Mucosa of descending colon (tissue), 3 donors: ENCODE data around the gene SVOP. TPM values are rescaled to one million over a fixed set of nuclear protein-coding genes. Genes with fewer than 3 reads are reported as not detected.

Source experiments
- ATAC-seq: fragments of 200-7000 bp; cut with Tn5 transposase; one replicate; pipeline ENCODE4 v1.9.1; 2020; ENCODE audit warnings: mild to moderate bottlenecking, moderate library complexity
- DNase-seq, 3 donors: peaks; one replicate each; pipeline ENCODE4 v3.0.0-alpha.2; 2020
- H3K36me3 ChIP-seq: fragments of 200-600 bp; one replicate; pipeline ENCODE4 v1.8.0; 2021; ENCODE audit warnings: low read depth, mild to moderate bottlenecking
- H3K4me1 ChIP-seq: fragments of 200-600 bp; one replicate; pipeline ENCODE4 v1.8.0; 2021; ENCODE audit warnings: low read depth, mild to moderate bottlenecking
- H3K4me3 ChIP-seq: fragments of 200-600 bp; one replicate; pipeline ENCODE4 v1.8.0; 2021; ENCODE audit warnings: mild to moderate bottlenecking
- H3K9me3 ChIP-seq: fragments of 200-600 bp; one replicate; pipeline ENCODE4 v1.8.0; 2021; ENCODE audit warnings: mild to moderate bottlenecking
- intact Hi-C, 2 donors: fragments of 100-400 bp; cut with DNase I in 1 of 2; cut with micrococcal nuclease in 1 of 2; formaldehyde crosslinking; loops; one replicate each; pipeline versions ENCODE4 v1.11.0 to v1.11.1; 2022; cut with DNase I, micrococcal nuclease
- total RNA-seq, 3 donors: library from RNA; stranded (reverse); fragmentation: NEBNext Ultra II Directional in 2 of 3; extraction: Animal tissue kit (Norgen Biotek cat#: 25700) in 2 of 3; gene quantifications; one replicate each; pipeline versions ENCODE4 v1.2.1 to v1.2.4, GENCODE V29; 2021 to 2023
- TF ChIP-seq, protein P1 (sequence below): fragments of 200-600 bp; IDR thresholded peaks from one replicate; pipeline ENCODE4 v1.8.0; 2022; ENCODE audit warnings: antibody characterized with exemption, mild to moderate bottlenecking
- donor health status: DM: no; HTN: no; CAD: no; lungs with moderate emphysema.
- donor health status: DM: no; HTN: no; CAD: no.
- donor health status: DM: no; HTN: yes; CAD: no.

SVOP gene
- total RNA-seq, 3 donors from 2014 or later, result 0.26 to 1.7 (median 0.31) TPM

DNA sequence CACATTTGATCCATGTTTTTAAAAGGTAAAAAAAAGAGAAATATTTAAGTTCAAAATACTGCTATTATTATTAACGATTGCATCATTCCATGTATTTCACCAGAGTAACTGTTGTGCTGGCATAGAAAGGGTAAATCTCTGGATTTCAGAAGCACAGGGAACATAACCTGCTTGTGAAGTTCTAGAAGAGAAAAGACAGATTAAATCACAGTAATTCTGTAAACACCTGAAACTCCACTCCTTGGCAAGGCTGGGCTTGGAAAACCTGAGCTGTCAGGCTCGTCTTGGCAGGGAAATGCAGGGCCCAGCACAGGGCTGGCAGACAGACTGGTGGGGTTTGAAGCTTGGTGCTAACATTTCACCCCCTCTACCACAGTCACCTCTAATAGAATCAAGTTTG lies 35.1 kb downstream of the SVOP start:
- no peak overlapping the region for H3K4me3 ChIP-seq
- no peak for DNase-seq
- intact Hi-C loops, result no loop called here
- TF ChIP-seq, protein P1, sequence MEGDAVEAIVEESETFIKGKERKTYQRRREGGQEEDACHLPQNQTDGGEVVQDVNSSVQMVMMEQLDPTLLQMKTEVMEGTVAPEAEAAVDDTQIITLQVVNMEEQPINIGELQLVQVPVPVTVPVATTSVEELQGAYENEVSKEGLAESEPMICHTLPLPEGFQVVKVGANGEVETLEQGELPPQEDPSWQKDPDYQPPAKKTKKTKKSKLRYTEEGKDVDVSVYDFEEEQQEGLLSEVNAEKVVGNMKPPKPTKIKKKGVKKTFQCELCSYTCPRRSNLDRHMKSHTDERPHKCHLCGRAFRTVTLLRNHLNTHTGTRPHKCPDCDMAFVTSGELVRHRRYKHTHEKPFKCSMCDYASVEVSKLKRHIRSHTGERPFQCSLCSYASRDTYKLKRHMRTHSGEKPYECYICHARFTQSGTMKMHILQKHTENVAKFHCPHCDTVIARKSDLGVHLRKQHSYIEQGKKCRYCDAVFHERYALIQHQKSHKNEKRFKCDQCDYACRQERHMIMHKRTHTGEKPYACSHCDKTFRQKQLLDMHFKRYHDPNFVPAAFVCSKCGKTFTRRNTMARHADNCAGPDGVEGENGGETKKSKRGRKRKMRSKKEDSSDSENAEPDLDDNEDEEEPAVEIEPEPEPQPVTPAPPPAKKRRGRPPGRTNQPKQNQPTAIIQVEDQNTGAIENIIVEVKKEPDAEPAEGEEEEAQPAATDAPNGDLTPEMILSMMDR, result no peak
- no peaks in the 10 kb centered on the region for H3K4me1 ChIP-seq
- no peaks in the 10 kb centered on the region for H3K9me3 ChIP-seq
- H3K36me3 ChIP-seq, result no peaks in the 10 kb centered on the region
- ATAC-seq, result no peak

GRCh38 chr12:108983227-108983626 lies 37.6 kb downstream of the SVOP start:
- DNase-seq (no peak), ATAC-seq (no peak)
- Histone ChIP-seq H3K36me3 (no peaks in the 10 kb centered on the region), H3K4me1 (no peaks in the 10 kb centered on the region), H3K9me3 (no peaks in the 10 kb centered on the region), H3K4me3 (no peak overlapping the region)
- intact Hi-C loops, result no loop called here
- TF ChIP-seq, protein P1, result no peak

GRCh38 chr12:108982621-108983219 lies 38.1 kb downstream of the SVOP start:
- TF ChIP-seq, protein P1, result no peak
- H3K4me1 ChIP-seq, result no peaks in the 10 kb centered on the region
- intact Hi-C loops, result no loop called here
- no peak overlapping the region for H3K4me3 ChIP-seq
- H3K36me3 ChIP-seq, result no peaks in the 10 kb centered on the region
- no peaks in the 10 kb centered on the region for H3K9me3 ChIP-seq
- ATAC-seq (no peak), DNase-seq (no peak)

DNA sequence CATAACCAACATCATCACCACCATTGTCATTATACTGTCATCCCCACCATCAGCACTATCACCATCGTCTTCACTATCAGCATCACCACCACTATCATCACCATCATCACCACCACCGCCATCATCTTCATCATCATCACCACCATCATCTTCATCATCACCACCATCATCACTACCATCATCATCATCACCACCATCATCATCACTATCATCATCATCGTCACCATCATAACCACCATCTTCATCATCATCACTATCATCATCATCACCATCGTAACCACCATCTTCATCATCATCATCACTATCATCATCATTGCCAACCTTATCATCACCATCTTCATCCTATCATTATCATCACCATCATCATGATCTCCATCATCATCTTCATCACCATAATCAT lies 39.0 kb downstream of the SVOP start:
- Histone ChIP-seq H3K9me3 (no peaks in the 10 kb centered on the region), H3K4me3 (no peak overlapping the region), H3K36me3 (no peaks in the 10 kb centered on the region), H3K4me1 (no peaks in the 10 kb centered on the region)
- intact Hi-C loops, result no loop called here
- DNase-seq, result no peak
- no peak for ATAC-seq
- TF ChIP-seq, protein P1, result no peak

- intact Hi-C loops, result no loop called here
Observed at GRCh38 chr12:108980831-108981618, 39.8 kb downstream of the SVOP start.

More at GRCh38 chr12:108980831-108981618, 39.8 kb downstream of the SVOP start:
- no peak for DNase-seq
- H3K9me3 ChIP-seq, result no peaks in the 10 kb centered on the region
- no peaks in the 10 kb centered on the region for H3K36me3 ChIP-seq
- TF ChIP-seq, protein P1, result no peak
- no peaks in the 10 kb centered on the region for H3K4me1 ChIP-seq
- ATAC-seq, result no peak
- no peak overlapping the region for H3K4me3 ChIP-seq
